A673 (cell line): ENCODE measurements around the gene UBE3B.

Experiments used
- EZH2 ChIP-seq: fragments of 200-600 bp; sonication (generic); IDR thresholded peaks from 2 replicates; pipeline ENCODE4 v1.6.1; 2017; ENCODE audit warnings: borderline replicate concordance, low read depth, mild to moderate bottlenecking, mixed read lengths, antibody characterized with exemption, low read length; ENCODE audit not compliant: poor library complexity, severe bottlenecking
- TF ChIP-seq, protein P1 (sequence below): fragments of 300-800, 200-600 bp; sonication (generic); conservative IDR thresholded peaks from 2 replicates; pipeline ENCODE4 v1.5.1; 2017; ENCODE audit warnings: low read depth, mild to moderate bottlenecking, antibody characterized with exemption, low read length, moderate library complexity, mixed read lengths

DNA sequence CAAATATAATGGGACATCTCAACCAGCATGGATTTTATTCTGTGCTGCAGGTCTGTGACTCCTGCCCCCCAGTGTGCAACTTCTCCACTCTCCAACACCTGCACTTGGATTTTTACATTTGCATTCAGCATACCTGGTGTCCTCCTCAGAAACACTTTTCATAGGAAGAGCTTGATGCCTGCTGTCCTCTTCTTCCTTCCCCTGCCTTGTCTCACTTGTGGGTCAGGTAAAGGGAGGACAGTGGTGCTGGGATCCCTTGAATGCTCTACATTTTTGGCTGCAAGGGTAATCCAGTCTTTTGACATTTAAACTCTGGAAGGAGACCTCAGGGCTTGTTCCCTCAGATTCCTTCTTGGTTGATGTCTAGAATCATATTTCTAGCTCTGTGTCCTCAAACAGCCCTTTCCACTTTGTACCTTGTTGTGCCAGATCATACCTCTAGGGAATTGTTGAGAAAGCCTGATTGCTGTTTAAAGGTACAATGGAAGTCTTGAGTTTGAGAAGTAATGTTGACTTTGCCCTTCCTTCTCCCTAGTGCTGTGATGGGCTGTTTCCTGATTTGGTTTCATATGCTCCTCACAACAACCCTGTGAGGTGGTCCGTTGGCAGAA is 12.6 kb downstream of the UBE3B start:
- TF ChIP-seq, protein P1, sequence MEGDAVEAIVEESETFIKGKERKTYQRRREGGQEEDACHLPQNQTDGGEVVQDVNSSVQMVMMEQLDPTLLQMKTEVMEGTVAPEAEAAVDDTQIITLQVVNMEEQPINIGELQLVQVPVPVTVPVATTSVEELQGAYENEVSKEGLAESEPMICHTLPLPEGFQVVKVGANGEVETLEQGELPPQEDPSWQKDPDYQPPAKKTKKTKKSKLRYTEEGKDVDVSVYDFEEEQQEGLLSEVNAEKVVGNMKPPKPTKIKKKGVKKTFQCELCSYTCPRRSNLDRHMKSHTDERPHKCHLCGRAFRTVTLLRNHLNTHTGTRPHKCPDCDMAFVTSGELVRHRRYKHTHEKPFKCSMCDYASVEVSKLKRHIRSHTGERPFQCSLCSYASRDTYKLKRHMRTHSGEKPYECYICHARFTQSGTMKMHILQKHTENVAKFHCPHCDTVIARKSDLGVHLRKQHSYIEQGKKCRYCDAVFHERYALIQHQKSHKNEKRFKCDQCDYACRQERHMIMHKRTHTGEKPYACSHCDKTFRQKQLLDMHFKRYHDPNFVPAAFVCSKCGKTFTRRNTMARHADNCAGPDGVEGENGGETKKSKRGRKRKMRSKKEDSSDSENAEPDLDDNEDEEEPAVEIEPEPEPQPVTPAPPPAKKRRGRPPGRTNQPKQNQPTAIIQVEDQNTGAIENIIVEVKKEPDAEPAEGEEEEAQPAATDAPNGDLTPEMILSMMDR, result no peak
- TF ChIP-seq EZH2, result no peak
